ENCODE measurements around the gene ENTPD2. TPM values are rescaled to one million over a fixed set of nuclear protein-coding genes. Genes with fewer than 3 reads are reported as not detected.
A peak's percentile ranks its signal among the peaks of the same experiment; 100 is the strongest.

The ENTPD2 gene
- total RNA-seq, 1 donor: 0.09 TPM

DNA sequence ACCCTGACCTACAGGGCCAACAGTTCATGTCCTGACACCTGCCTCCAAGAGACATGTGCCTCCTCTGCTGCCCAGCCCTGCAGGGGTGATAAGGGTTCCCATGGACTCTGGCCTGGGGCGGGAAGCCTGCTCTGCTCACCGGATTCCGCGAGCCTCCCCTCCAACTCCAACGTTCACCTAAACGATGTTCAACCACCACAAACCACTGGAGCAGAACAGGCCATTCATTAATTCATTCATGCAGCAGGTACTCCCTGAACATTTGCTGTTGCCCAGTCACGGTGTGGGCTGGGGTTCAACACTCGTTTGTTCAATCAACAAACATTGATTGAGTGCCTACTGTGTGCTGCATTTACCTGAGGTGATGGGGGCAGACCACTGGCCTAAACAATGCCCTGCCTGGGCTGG, 20.1 kb upstream of the ENTPD2 start:
- no peak for DNase-seq (ENCODE audit: low read depth)
- TF ChIP-seq, protein P1, sequence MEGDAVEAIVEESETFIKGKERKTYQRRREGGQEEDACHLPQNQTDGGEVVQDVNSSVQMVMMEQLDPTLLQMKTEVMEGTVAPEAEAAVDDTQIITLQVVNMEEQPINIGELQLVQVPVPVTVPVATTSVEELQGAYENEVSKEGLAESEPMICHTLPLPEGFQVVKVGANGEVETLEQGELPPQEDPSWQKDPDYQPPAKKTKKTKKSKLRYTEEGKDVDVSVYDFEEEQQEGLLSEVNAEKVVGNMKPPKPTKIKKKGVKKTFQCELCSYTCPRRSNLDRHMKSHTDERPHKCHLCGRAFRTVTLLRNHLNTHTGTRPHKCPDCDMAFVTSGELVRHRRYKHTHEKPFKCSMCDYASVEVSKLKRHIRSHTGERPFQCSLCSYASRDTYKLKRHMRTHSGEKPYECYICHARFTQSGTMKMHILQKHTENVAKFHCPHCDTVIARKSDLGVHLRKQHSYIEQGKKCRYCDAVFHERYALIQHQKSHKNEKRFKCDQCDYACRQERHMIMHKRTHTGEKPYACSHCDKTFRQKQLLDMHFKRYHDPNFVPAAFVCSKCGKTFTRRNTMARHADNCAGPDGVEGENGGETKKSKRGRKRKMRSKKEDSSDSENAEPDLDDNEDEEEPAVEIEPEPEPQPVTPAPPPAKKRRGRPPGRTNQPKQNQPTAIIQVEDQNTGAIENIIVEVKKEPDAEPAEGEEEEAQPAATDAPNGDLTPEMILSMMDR (IDR thresholded peaks at IDR 0.05; ENCODE audit: insufficient read depth, low read length): no peak
- H3K4me3 ChIP-seq (ENCODE audit: low read depth, low read length): no peak overlapping the region

DNA sequence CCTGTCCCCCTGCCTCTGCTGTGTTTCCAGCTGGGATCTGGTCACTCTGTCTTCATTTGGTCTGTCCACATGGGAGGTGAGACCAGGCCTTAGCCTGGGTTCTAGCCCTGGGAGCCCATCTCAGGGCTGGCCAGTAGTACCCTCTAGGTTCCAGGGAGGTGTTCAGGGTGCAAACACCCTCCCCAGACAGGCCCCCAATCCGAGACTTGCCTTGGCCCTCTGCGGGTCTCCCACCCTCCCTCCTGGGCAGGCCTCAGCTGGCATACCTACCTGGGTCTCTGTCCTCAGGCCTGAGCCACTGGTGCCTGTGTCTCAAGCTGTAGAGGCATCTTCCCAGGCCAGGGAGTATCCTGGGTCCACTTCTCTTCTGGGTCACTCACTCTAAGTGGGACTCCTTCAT, 17.4 kb upstream of the ENTPD2 start:
- TF ChIP-seq, protein P1 (IDR thresholded peaks at IDR 0.05; ENCODE audit: insufficient read depth, low read length): no peak
- no peak overlapping the region for H3K4me3 ChIP-seq (ENCODE audit: low read depth, low read length)
- no peak for DNase-seq (ENCODE audit: low read depth)

DNA sequence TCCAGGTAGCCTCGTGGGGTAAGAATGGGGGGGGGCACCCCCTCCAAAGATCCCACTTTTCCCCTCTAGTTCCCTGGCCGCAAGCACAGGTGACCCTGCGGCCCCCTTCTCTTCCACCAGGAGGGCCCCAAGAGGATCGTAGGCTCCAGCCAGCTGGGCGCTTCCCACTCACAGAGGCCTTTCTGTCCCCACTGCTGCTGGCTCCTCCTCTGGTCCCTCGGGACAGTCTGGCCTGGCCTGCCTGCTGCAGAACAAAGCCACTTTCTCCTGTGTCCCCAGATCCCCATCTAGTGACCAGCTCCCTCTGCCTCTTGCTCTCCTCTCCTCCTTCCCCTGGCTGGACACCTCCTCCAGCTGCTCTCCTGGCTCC, 17.0 kb upstream of the ENTPD2 start:
- peak overlapping the region; percentile 47 for H3K4me3 ChIP-seq (ENCODE audit: low read depth, low read length)
- TF ChIP-seq, protein P1 (IDR thresholded peaks at IDR 0.05; ENCODE audit: insufficient read depth, low read length): peak; percentile 17
- no peak for DNase-seq (ENCODE audit: low read depth)

DNA sequence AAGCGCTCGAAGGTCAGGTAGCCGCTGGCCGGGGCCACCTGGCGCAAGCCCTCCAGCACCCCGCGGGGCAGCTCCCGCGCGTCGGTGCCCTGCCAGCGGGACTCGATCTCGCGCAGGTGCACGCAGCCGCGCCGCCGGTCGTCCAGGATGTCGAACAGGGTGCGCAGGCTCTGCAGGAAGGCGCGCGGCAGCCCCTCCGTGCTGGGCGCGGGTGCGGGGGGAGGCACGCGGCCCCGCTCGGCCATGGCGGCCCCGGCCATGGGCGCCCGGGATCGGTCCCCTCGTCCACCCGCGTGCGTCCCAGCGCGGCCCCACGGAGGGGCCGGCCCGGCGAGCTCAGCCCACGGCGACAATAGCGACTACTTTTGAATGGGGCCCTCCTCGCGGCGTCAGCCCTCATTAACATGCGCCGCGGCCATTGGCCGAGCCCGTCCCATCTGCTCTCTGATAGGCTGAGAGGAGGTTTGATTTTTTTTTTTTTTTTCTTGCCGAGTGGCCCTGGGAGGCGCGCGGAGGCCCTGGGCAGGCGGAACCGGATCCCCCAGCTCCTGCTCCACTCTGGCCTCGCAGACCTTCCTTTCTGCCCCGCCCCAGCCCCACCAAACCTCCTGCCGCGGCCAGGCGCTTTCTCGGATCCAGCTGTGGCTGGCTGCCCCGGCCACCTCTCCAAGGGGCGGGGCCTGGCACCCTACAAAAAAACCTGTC, 16.5 kb upstream of the ENTPD2 start, which contains the start of gene SAPCD2:
Gene SAPCD2, minus strand, starts transcription at position 357 of the 705 bp plus-strand sequence. Its CDS starts 97 bp downstream, at position 260.
- peak; percentile 76 for DNase-seq (ENCODE audit: low read depth)
- TF ChIP-seq, protein P1 (IDR thresholded peaks at IDR 0.05; ENCODE audit: insufficient read depth, low read length): no peak
- H3K4me3 ChIP-seq (ENCODE audit: low read depth, low read length): peak within 1 kb of the TSS; percentile 49

DNA sequence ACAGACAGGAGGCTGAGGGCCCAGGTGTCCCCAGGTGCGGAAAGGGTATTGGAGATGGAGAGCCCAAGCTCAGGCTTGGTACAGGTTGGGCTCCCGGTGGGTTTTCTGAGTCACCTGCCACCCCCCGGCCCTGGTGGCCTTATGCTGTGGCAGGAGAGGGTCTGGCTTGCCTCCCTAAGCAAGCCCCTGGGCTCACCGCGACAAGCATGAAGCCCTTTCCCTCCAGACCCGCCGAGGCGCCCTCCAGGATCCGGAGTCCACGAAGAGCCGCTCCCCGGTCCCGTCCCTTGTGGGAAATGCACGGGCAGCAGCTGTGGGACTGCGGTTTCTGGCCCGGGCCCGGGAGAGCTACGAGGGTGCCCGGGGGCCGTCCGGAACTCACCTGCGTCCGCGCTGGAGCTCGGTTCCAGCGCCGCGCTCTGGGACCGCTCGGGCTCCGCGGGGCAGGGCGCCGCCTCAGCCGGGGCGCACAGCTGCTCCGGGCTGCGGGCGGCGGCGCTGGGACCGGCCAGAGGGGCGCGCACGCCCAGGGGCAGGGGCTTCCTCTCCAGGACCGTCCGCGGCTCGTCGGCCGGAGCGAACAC, 15.7 kb upstream of the ENTPD2 start:
- TF ChIP-seq, protein P1 (IDR thresholded peaks at IDR 0.05; ENCODE audit: insufficient read depth, low read length): no peak
- peak overlapping the region; percentile 17 for H3K4me3 ChIP-seq (ENCODE audit: low read depth, low read length)
- DNase-seq (ENCODE audit: low read depth): no peak

DNA sequence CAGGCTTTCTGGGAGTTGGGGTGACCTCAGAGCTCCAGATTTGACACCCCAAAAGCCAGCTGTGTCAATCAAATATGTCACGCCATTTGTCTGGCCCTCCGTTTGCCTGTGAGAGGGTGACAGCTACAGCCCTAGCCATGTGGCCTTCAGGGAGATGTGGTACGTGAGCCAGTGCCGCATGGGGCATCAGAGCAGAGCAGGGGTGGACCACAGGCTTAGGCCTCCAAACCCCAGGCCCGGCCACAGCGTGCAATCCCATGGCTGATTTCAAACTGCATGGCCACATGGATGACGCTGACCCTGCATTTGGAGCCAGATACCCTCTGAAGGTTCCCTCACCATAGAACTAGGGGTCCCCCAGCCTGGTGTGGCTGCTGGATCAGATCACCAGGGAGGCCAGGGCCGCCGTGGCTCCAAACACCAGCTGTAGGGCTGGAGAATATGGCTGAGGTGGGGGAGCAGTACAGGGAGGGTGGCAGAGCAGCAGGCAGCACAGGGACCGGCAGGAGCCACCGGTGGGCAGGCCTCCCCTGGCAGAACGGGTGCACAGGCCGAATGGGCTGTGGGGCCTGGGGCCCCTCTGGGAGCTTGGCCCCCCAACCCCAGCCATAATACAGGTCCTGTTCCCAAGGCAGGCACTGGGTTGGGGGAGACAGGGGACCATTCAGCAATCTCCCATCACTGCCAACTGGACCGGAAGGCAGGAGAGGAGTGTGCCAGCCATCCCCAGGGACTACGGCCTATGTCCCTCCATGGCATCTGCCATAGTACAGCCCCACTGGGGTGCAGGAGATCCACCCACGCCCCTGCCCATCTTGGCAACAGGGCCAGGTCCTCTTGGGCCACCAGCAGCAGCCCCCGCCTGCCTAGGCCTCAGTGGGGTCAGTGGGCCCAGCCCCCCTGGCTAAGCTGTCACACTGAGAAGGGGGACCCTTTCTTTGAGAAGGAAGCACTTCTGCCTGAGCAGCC, 15.0 kb upstream of the ENTPD2 start:
- TF ChIP-seq, protein P1 (IDR thresholded peaks at IDR 0.05; ENCODE audit: insufficient read depth, low read length): no peak
- H3K4me3 ChIP-seq (ENCODE audit: low read depth, low read length): peak overlapping the region; percentile 5
- no peak for DNase-seq (ENCODE audit: low read depth)

Measured in fibroblast of the aortic adventitia (primary cell).